ENCODE data around the gene RPS6KB2.
"Not testable (repeated sequence)": the region's sequence is repeated elsewhere in the genome, so short reads cannot be mapped to it uniquely, and the experiment has no call there.

RPS6KB2 gene

GRCh38 chr11:67397986-67398660, 30.2 kb upstream of the RPS6KB2 start:
- no peak for DNase-seq

- DNase-seq, result no peak
These were observed 29.4 kb upstream of the RPS6KB2 start for GRCh38 chr11:67398661-67399563.

DNA sequence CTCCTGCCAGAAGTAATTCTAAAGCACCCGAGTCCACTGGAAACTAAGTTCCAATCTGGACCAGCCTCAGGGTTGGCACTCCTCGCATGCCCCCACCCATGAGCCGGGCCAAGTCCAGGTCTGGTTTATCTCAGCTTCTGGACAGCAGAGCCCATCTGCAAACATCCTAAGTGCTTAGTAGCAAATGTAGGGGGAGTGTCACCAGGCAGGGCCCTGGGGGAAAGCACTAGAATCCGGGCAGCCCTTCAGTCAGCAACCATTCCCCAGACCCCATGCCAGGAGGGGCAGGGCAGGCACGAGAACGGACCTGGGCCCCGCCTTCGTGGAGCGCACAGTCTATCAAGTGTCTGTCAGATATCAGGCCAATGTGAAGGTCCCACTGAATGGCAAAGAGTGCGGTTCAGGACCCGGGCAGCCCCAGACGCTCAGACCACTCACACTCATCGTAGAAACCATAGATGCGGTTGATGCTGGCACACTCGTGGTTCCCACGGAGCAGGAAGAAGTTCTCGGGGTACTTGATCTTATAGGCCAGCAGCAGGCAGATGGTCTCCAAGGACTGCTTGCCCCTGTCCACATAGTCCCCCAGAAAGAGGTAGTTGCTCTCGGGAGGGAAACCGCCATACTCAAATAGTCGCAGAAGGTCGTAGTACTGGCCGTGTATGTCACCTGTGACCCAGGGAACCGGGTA, 27.9 kb upstream of the RPS6KB2 start:
- DNase-seq, result peak; percentile 34

DNA sequence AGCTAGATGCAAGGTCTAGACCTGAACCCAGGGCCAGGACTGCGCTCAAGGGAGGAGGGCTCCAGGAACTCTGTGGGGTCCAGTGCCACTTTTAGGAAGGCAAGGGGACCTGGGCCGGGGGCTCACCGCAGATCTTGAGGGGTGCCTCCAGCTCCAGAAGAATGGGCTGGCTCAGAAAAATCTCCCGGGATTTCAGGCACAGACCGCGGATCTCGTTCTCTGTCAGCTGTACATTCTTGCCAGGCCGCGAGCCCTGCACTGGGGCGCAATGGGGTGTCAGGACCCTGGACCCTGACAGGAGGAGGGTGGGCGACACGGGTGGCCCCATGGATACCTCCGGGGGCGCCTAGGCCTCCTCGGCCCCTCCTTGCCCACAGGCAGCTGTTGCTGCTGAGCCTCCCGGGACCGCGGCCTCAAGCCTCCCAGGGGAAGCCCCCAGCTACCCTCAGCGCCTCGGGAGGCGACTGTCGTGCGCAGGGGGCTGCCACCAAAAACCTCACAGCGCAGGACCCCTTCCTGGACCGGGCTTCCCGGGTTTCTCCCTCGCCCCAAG, 27.3 kb upstream of the RPS6KB2 start:
- no peak for DNase-seq

- peak; percentile 96 for DNase-seq
These were observed 26.7 kb upstream of the RPS6KB2 start, which contains the start of gene PPP1CA for GRCh38 chr11:67401495-67402191. TSS of gene PPP1CA (minus strand) at chr11:67401858. CDS start at chr11:67401782, 76 bp downstream.

DNA sequence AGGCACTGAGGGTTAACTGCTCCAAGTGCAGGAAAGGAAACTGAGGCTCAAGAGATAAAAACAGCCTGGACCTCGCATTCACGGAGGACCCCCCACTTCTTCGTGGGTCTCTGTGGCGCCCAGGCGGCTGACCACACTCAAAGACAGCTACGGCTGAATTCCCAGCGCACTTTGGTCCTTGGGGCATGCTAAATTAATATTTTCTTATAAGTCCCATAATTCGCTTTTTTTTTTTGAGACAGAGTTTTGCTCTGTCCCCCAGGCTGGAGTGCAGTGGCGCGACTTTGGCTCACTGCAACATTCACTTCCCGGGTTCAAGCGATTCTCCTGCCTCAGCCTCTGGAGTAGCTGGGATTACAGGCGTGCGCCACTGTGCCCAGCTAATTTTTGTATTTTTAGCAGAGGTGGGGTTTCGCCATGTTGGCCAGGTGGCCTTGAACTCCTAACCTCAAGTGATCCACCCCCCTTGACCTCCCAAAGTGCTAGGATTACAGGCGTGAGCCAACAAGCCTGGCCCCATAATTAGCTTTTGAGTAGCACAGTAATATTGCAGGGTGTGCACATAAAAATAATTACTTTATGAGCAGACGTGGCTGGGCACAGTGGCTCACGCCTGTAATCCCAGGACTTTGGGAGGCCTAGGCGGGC, 26.0 kb upstream of the RPS6KB2 start:
- DNase-seq, result not testable (repeated sequence)

- DNase-seq, result not testable (repeated sequence)
These were observed 25.2 kb upstream of the RPS6KB2 start for GRCh38 chr11:67403085-67403484.

- no peak for DNase-seq
These were observed 23.6 kb upstream of the RPS6KB2 start for GRCh38 chr11:67404515-67405195.

GRCh38 chr11:67405196-67405567, 23.1 kb upstream of the RPS6KB2 start:
- no peak for DNase-seq

- no peak for DNase-seq
These were observed 22.5 kb upstream of the RPS6KB2 start for GRCh38 chr11:67405688-67406339.

GRCh38 chr11:67406420-67406968, 21.8 kb upstream of the RPS6KB2 start:
- no peak for DNase-seq

GRCh38 chr11:67406969-67407687, 21.2 kb upstream of the RPS6KB2 start:
- no peak for DNase-seq

DNA sequence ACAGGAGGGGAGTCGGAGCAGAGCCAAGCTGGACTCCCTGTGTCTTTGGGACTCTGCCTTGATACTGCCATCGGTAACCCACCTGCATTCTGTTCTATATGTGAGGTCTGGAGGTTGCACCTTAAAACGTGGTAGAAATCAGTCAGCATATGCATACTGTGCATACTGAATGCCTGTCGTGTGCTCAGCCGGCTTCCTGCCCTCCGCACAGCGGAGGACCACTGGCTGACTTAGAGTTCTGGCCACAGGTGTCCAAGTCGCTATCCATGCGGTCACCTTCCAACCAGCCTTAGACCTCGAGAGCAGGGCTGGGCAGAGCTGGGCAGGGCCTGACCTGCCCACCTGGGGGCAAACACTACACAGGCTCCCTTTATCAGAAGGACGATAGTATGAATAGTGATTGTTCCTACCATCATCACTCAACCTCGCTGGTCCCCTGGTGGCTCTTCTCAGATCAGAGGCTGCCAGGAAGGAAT, 20.6 kb upstream of the RPS6KB2 start:
- DNase-seq, result no peak

GRCh38 chr11:67408437-67409200, 19.7 kb upstream of the RPS6KB2 start:
- DNase-seq, result peak; percentile 62

GRCh38 chr11:67409261-67409666, 19.0 kb upstream of the RPS6KB2 start:
- peak; percentile 85 for DNase-seq

- peak; percentile 42 for DNase-seq
These were observed 18.4 kb upstream of the RPS6KB2 start for GRCh38 chr11:67409781-67410368.

- DNase-seq, result no peak
These were observed 17.9 kb upstream of the RPS6KB2 start for GRCh38 chr11:67410369-67410831.
